IMR-90 (cell line): ENCODE data around the gene PCDHA1. TPM values are rescaled to one million over a fixed set of nuclear protein-coding genes. Genes with fewer than 3 reads are reported as not detected.

Source experiments
- ATAC-seq: fragments of 200-7000 bp; cut with Tn5 transposase; 2 replicates; pipeline ENCODE4 v1.9.1; 2020; ENCODE audit warnings: low read depth, mild to moderate bottlenecking, moderate library complexity
- BruUV-seq: library from RNA; stranded (reverse); fragments of 400-500 nt; replicated peaks from 2 replicates; lab custom pipeline; 2021; lab: Mats Ljungman, UMichigan
- CTCF ChIA-PET: fragments of 300-600 bp; formaldehyde crosslinking; extraction: SDS; loops from one replicate; lab custom pipeline; 2021; ENCODE audit warnings: antibody characterized with exemption; lab: Yijun Ruan, JAX
- POLR2A ChIA-PET: fragments of 300-600 bp; sonication (Branson Sonifier 250); formaldehyde crosslinking; loops from one replicate; lab custom pipeline; 2022; ENCODE audit warnings: antibody characterized with exemption; ENCODE audit not compliant: unreplicated experiment; lab: Charles Lee
- DNase-seq: peaks from one replicate; pipeline ENCODE4 v3.0.0; 2013
- H2AFZ ChIP-seq: replicated peaks from 2 replicates; pipeline ENCODE3; 2013; ENCODE audit warnings: low read length, mild to moderate bottlenecking; ENCODE audit not compliant: poor library complexity
- H2AK5ac ChIP-seq: 2 replicates; pipeline ENCODE4 v1.6.1; 2013; ENCODE audit warnings: low read depth, low read length, inconsistent platforms
- H2AK9ac ChIP-seq: replicated peaks from 2 replicates; pipeline ENCODE3; 2013; ENCODE audit warnings: mild to moderate bottlenecking, low read depth, low read length, moderate library complexity; ENCODE audit not compliant: poor library complexity
- H2BK120ac ChIP-seq: 2 replicates; pipeline ENCODE4 v1.6.1; 2013; ENCODE audit warnings: low read depth, low read length, inconsistent platforms
- H2BK15ac ChIP-seq: 3 replicates; pipeline ENCODE4 v1.6.1; 2013; ENCODE audit warnings: low read depth, low read length, inconsistent platforms
- H2BK20ac ChIP-seq: 2 replicates; pipeline ENCODE4 v1.6.1; 2013; ENCODE audit warnings: low read depth, mild to moderate bottlenecking, inconsistent platforms, low read length, moderate library complexity
- H2BK5ac ChIP-seq: 2 replicates; pipeline ENCODE4 v1.6.1; 2013; ENCODE audit warnings: mild to moderate bottlenecking, low read depth, low read length, inconsistent platforms; ENCODE audit not compliant: poor library complexity, severe bottlenecking
- H3K14ac ChIP-seq: replicated peaks from 2 replicates; pipeline ENCODE4 v1.6.1; 2013; ENCODE audit warnings: low read depth, low read length, inconsistent platforms
- H3K18ac ChIP-seq: 2 replicates; pipeline ENCODE4 v1.6.1; 2013; ENCODE audit warnings: low read depth, low read length, control low read depth
- H3K23ac ChIP-seq: 2 replicates; pipeline ENCODE4 v1.6.1; 2013; ENCODE audit warnings: low read depth, low read length, inconsistent platforms
- H3K27ac ChIP-seq: 2 replicates; pipeline ENCODE4 v1.5.1; 2013; ENCODE audit warnings: mild to moderate bottlenecking, control low read depth, low read length; ENCODE audit not compliant: insufficient read depth
- H3K27me3 ChIP-seq: 2 replicates; pipeline ENCODE4 v1.6.1; 2013; ENCODE audit warnings: low read length; ENCODE audit not compliant: control insufficient read depth, insufficient read depth
- H3K36me3 ChIP-seq: 2 replicates; pipeline ENCODE4 v1.6.1; 2013; ENCODE audit warnings: low read length, mixed read lengths; ENCODE audit not compliant: control insufficient read depth, insufficient read depth
- H3K4ac ChIP-seq: 2 replicates; pipeline ENCODE4 v1.6.1; 2013; ENCODE audit warnings: low read depth, low read length, inconsistent platforms
- H3K4me1 ChIP-seq: 2 replicates; pipeline ENCODE4 v1.6.1; 2013; ENCODE audit warnings: low read length, mixed read lengths; ENCODE audit not compliant: control insufficient read depth, insufficient read depth
- H3K4me2 ChIP-seq: 2 replicates; pipeline ENCODE4 v1.6.1; 2013; ENCODE audit warnings: low read depth, mild to moderate bottlenecking, control low read depth, low read length, moderate library complexity
- H3K4me3 ChIP-seq: 2 replicates; pipeline ENCODE4 v1.5.1; 2013; ENCODE audit warnings: low read depth, mild to moderate bottlenecking, control low read depth, low read length, moderate library complexity; ENCODE audit not compliant: insufficient read depth
- H3K56ac ChIP-seq: 2 replicates; pipeline ENCODE4 v1.6.1; 2013; ENCODE audit warnings: low read length, inconsistent platforms; ENCODE audit not compliant: insufficient read depth; ENCODE audit errors: extremely low read depth
- H3K79me1 ChIP-seq, 2 experiments: 2 replicates each; pipeline ENCODE4 v1.6.1; 2013; ENCODE audit warnings: low read length in 2 of 2, inconsistent platforms in 1 of 2, low read depth in 1 of 2
- H3K9ac ChIP-seq: 2 replicates; pipeline ENCODE4 v1.6.1; 2013; ENCODE audit warnings: low read depth, low read length, control low read depth
- H3K9me1 ChIP-seq: 2 replicates; pipeline ENCODE4 v1.6.1; 2013; ENCODE audit warnings: low read length, inconsistent platforms; ENCODE audit not compliant: insufficient read depth
- H3K9me3 ChIP-seq: 2 replicates; pipeline ENCODE4 v1.6.1; 2013; ENCODE audit warnings: low read length; ENCODE audit not compliant: control insufficient read depth, insufficient read depth
- H4K20me1 ChIP-seq: 2 replicates; pipeline ENCODE4 v1.6.1; 2013; ENCODE audit warnings: low read length, inconsistent platforms; ENCODE audit not compliant: insufficient read depth
- H4K5ac ChIP-seq: 2 replicates; pipeline ENCODE4 v1.6.1; 2013; ENCODE audit warnings: mild to moderate bottlenecking, low read depth, low read length, control low read depth
- H4K8ac ChIP-seq, 2 experiments: 2 replicates each; pipeline ENCODE4 v1.6.1; 2013; ENCODE audit warnings: low read depth in 2 of 2, low read length in 2 of 2, control low read depth in 1 of 2, inconsistent platforms in 1 of 2
- H4K91ac ChIP-seq: 2 replicates; pipeline ENCODE4 v1.6.1; 2013; ENCODE audit warnings: low read depth, low read length, inconsistent platforms; ENCODE audit not compliant: insufficient read depth
- BHLHE40 ChIP-seq: fragments of 150-350 bp; IDR thresholded peaks from 2 replicates; pipeline ENCODE4 v1.6.1; 2016; ENCODE audit warnings: mild to moderate bottlenecking, low read depth, low read length
- CHD1 ChIP-seq: IDR thresholded peaks from 2 replicates; pipeline ENCODE4 v1.6.1; 2012; ENCODE audit warnings: low read depth, low read length, improper control_type of control experiment
- MAZ ChIP-seq: IDR thresholded peaks from 2 replicates; pipeline ENCODE4 v1.6.1; 2012; ENCODE audit warnings: low read depth, mild to moderate bottlenecking, low read length, improper control_type of control experiment, moderate library complexity, borderline replicate concordance
- MXI1 ChIP-seq: IDR thresholded peaks from 2 replicates; pipeline ENCODE4 v1.6.1; 2012; ENCODE audit warnings: low read depth, mild to moderate bottlenecking, low read length, moderate library complexity, borderline replicate concordance
- RFX5 ChIP-seq: IDR thresholded peaks from 2 replicates; pipeline ENCODE4 v1.8.0; 2012; ENCODE audit warnings: low read depth, mild to moderate bottlenecking, low read length, moderate library complexity
- WGBS, 2 experiments: methylation state at CpG; one replicate each; pipeline versions ENCODE4 v1.1.5 to v1.1.7; 2013; ENCODE audit warnings: missing lambda C conversion rate in 2 of 2; ENCODE audit not compliant: insufficient read length in 1 of 2; ENCODE audit errors: extremely low coverage in 2 of 2; 5-methylcytosine and 5-hydroxymethylcytosine counted together
- dilution Hi-C: fragments of 300-500 bp; cut with HindIII; formaldehyde crosslinking; loops from one replicate; pipeline ENCODE4 v1.14.3; 2018; ENCODE audit warnings: low sequenced_read_pairs; ENCODE audit not compliant: unreplicated experiment
- in situ Hi-C: fragments of 300-500 bp; cut with MboI; formaldehyde crosslinking; loops from 3 replicates; pipeline ENCODE4 v1.14.3; 2019; ENCODE audit warnings: low sequenced_read_pairs, inconsistent platforms, mixed read lengths
- intact Hi-C: fragments of 100-400 bp; cut with micrococcal nuclease; formaldehyde crosslinking; loops from 2 replicates; pipeline ENCODE4 v1.10.0; 2022
- polyA plus RNA-seq, 3 experiments: library from polyadenylated mRNA; depleted of rRNA; stranded (reverse); fragments of >200 nt; gene quantifications; 2 replicates each; pipeline ENCODE4 v1.2.3, GENCODE V29; 2012; ENCODE audit warnings: low replicate concordance in 1 of 3
- total RNA-seq: library from RNA; depleted of rRNA; stranded (reverse); fragments of >200 nt; gene quantifications from 2 replicates; pipeline ENCODE4 v1.2.3, GENCODE V29; 2012

PCDHA1 gene
- total and polyA plus RNA-seq, 2 of the 4 experiments (the other 2 are of a cell fraction), result under 0.01 to 0.05 TPM

DNA sequence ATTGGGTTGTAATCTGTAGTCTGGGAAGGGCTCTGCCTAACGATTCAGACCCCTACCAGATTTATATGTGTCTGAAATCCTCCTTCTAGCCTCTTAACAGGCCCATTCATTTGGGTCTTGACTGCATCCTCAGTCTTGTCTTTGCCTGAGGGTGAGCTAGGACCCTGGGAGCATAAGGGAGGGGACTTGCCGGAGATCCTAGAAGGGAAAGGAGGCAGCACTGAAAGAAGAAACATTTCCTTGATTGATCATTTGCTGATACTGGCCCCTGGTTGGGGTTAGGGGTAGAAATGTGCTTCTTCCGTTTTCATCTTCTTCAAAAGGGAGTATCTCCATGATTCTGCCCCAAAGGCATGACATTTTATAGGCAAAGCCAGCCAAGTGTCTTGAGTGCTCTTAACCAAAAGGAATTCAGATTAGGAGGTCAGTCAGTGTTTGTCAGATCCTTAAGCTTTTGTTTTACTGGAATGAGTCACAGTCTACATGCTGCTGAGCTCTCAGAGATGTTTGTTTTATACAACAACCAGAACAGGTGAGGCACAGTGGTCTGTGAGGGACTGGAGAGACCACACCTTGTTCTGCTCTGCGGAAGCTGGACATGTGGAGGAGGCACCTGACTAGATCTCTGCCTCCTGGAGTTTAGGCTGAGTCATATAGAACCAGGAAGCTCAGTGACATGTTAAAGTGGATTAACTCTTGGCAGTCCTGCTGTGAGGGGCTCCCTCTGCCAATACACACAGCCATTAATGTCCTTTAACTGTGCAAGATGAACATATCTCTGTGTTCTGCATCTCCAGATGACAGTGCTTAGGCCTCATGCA lies 218.1 kb downstream of the PCDHA1 start:
- Histone ChIP-seq H2AK9ac (no peak overlapping the region), H4K8ac (no peak overlapping the region), H3K4me2 (no peak overlapping the region), H4K5ac (no peak overlapping the region), H3K9me1 (no peaks in the 10 kb centered on the region), H3K9ac (no peak overlapping the region), H3K18ac (no peak overlapping the region), H4K91ac (no peak overlapping the region), H2AFZ (no peak overlapping the region), H3K4ac (no peak overlapping the region), H3K79me1 (no peaks in the 10 kb centered on the region), H3K4me3 (no peak overlapping the region), H3K4me1 (no peaks in the 10 kb centered on the region), H3K9me3 (peaks cover 18% of the 10 kb centered on the region), H2BK20ac (no peak overlapping the region), H3K27me3 (no peaks in the 10 kb centered on the region), H3K23ac (no peak overlapping the region), H2BK5ac (no peak overlapping the region), H3K36me3 (no peaks in the 10 kb centered on the region), H2BK15ac (no peak overlapping the region), H3K27ac (no peak overlapping the region), H2BK120ac (no peak overlapping the region), H2AK5ac (no peak overlapping the region), H4K20me1 (no peaks in the 10 kb centered on the region), H3K14ac (no peak overlapping the region), H3K56ac (no peak overlapping the region)
- no peak for TF ChIP-seq MXI1
- no peak for TF ChIP-seq CHD1
- TF ChIP-seq BHLHE40, result no peak
- no peak for TF ChIP-seq RFX5
- TF ChIP-seq MAZ, result no peak
- BruUV-seq, result no TSS peak
- intact Hi-C loops (no loop called here), dilution Hi-C loops (no loop called here), in situ Hi-C loops (no loop called here)
- DNase-seq (no peak), ATAC-seq (no peak)
- ChIA-PET CTCF (no interaction called here), POLR2A (no interaction called here)
- WGBS, 2 experiments, result no CpG with 5 or more reads among the region's 4 CpGs
